HepG2 (cell line): ENCODE results near the gene ADIPOR2. TPM values are rescaled to one million over a fixed set of nuclear protein-coding genes. Genes with fewer than 3 reads are reported as not detected.

ENCODE experiments used
- ADNP ChIP-seq: sonication (generic); formaldehyde crosslinking; IDR thresholded peaks from 2 replicates; pipeline ENCODE4 v1.4.0; 2020; ENCODE audit warnings: missing genetic modification reagents
- CSRNP2 ChIP-seq: sonication (generic); formaldehyde crosslinking; conservative IDR thresholded peaks from 2 replicates; pipeline ENCODE4 v1.8.0; 2022; ENCODE audit warnings: low read depth, missing genetic modification reagents
- EHMT2 ChIP-seq: fragments of 200-600 bp; sonication (generic); IDR thresholded peaks from 2 replicates; pipeline ENCODE4 v1.7.0; 2017; ENCODE audit warnings: antibody characterized with exemption, low read depth, low read length, borderline replicate concordance
- ELF3 ChIP-seq: IDR thresholded peaks from 2 replicates; pipeline ENCODE4 v1.6.1; 2016; ENCODE audit warnings: missing genetic modification reagents, missing compliant biosample characterization
- HOXA7 ChIP-seq: sonication (generic); formaldehyde crosslinking; IDR thresholded peaks from 2 replicates; pipeline ENCODE4 v1.8.1; 2022; ENCODE audit warnings: mild to moderate bottlenecking, missing genetic modification reagents, moderate library complexity
- JUND ChIP-seq: sonication (generic); formaldehyde crosslinking; IDR thresholded peaks from 2 replicates; pipeline ENCODE4 v1.8.0; 2022; ENCODE audit warnings: mild to moderate bottlenecking, missing genetic modification reagents
- KDM6A ChIP-seq: IDR thresholded peaks from 2 replicates; pipeline ENCODE4 v1.6.1; 2016; ENCODE audit warnings: low read depth
- KLF11 ChIP-seq: IDR thresholded peaks from 2 replicates; pipeline ENCODE4 v1.6.1; 2016; ENCODE audit warnings: missing compliant biosample characterization
- RARG ChIP-seq: sonication (generic); formaldehyde crosslinking; IDR thresholded peaks from 2 replicates; pipeline ENCODE4 v1.4.0; 2020; ENCODE audit warnings: low read depth, mild to moderate bottlenecking, missing genetic modification reagents
- RFXANK ChIP-seq: IDR thresholded peaks from 2 replicates; pipeline ENCODE4 v1.6.1; 2016
- RXRB ChIP-seq: IDR thresholded peaks from 2 replicates; pipeline ENCODE4 v1.6.1; 2016; ENCODE audit warnings: borderline replicate concordance, missing genetic modification reagents, missing compliant biosample characterization
- SIN3B ChIP-seq: fragments of 150-350 bp; IDR thresholded peaks from 2 replicates; pipeline ENCODE4 v1.6.1; 2014; ENCODE audit warnings: low read length
- SMARCC2 ChIP-seq: fragments of 450-650 bp; IDR thresholded peaks from 2 replicates; pipeline ENCODE4 v1.6.1; 2017; ENCODE audit warnings: antibody characterized with exemption, mild to moderate bottlenecking
- SOX13 ChIP-seq, 3 experiments: fragments of 450-650 bp in 1 of 3; sonication (generic) in 1 of 3; formaldehyde crosslinking in 1 of 3; IDR thresholded peaks in 2 of 3; conservative IDR thresholded peaks in 1 of 3; 2 replicates each; pipeline versions ENCODE4 v1.5.0 to v1.6.1; 2016 to 2020; ENCODE audit warnings: antibody characterized with exemption in 1 of 3, mild to moderate bottlenecking in 1 of 3, missing compliant biosample characterization in 1 of 3, missing genetic modification reagents in 1 of 3, moderate library complexity in 1 of 3
- SP140L ChIP-seq: sonication (generic); formaldehyde crosslinking; IDR thresholded peaks from 2 replicates; pipeline ENCODE4 v1.4.0; 2020; ENCODE audit warnings: missing genetic modification reagents, borderline replicate concordance
- ZBTB4 ChIP-seq: sonication (generic); formaldehyde crosslinking; IDR thresholded peaks from 2 replicates; pipeline ENCODE4 v1.4.0; 2020; ENCODE audit warnings: missing genetic modification reagents, mild to moderate bottlenecking, borderline replicate concordance
- ZBTB7A ChIP-seq: sonication (generic); formaldehyde crosslinking; IDR thresholded peaks from 2 replicates; pipeline ENCODE4 v1.8.0; 2022; ENCODE audit warnings: mild to moderate bottlenecking, missing genetic modification reagents
- ZFAT ChIP-seq: sonication (generic); formaldehyde crosslinking; conservative IDR thresholded peaks from 2 replicates; pipeline ENCODE4 v1.8.1; 2023; ENCODE audit warnings: missing genetic modification reagents, inconsistent platforms
- ZNF225 ChIP-seq: sonication (generic); formaldehyde crosslinking; IDR thresholded peaks from 2 replicates; pipeline ENCODE4 v1.4.0; 2020; ENCODE audit warnings: mild to moderate bottlenecking, missing genetic modification reagents
- ZNF235 ChIP-seq: sonication (generic); formaldehyde crosslinking; IDR thresholded peaks from 2 replicates; pipeline ENCODE4 v1.8.1; 2023; ENCODE audit warnings: mild to moderate bottlenecking, missing genetic modification reagents, borderline replicate concordance
- ZNF3 ChIP-seq: IDR thresholded peaks from 2 replicates; pipeline ENCODE4 v1.7.0; 2017; ENCODE audit warnings: inconsistent platforms
- ZNF354B ChIP-seq: sonication (generic); formaldehyde crosslinking; IDR thresholded peaks from 2 replicates; pipeline ENCODE4 v1.8.0; 2022; ENCODE audit warnings: mild to moderate bottlenecking, missing genetic modification reagents
- ZNF513 ChIP-seq: sonication (generic); formaldehyde crosslinking; conservative IDR thresholded peaks from 2 replicates; pipeline ENCODE4 v1.5.0; 2020; ENCODE audit warnings: missing genetic modification reagents
- ZNF580 ChIP-seq: IDR thresholded peaks from 2 replicates; pipeline ENCODE4 v1.6.1; 2016; ENCODE audit warnings: low read depth, borderline replicate concordance
- ZNF75D ChIP-seq: sonication (generic); formaldehyde crosslinking; IDR thresholded peaks from 2 replicates; pipeline ENCODE4 v1.8.1; 2023; ENCODE audit warnings: missing genetic modification reagents, mild to moderate bottlenecking, borderline replicate concordance
- polyA plus RNA-seq, 8 experiments: library from polyadenylated mRNA; depleted of rRNA in 3 of 8; stranded (reverse) in 7 of 8; unstranded in 1 of 8; fragments of >200 nt; fragmentation: Illumina TruSeq in 4 of 8; extraction: Trizol in 4 of 8; gene quantifications; 2 replicates each; pipeline versions ENCODE4 v1.2.1 to v1.2.3, GENCODE V29; 2011 to 2016; ENCODE audit warnings: low read depth in 4 of 8, missing spikeins in 1 of 8, mixed read lengths in 1 of 8; ENCODE audit not compliant: insufficient read depth in 1 of 8
- total RNA-seq, 5 experiments: library from RNA; depleted of rRNA; stranded (reverse); fragments of >200 nt; fragmentation: Illumina TruSeq; extraction: Trizol; gene quantifications; 2 replicates each; pipeline ENCODE4 v1.2.3, GENCODE V29; 2016; ENCODE audit warnings: low read depth in 1 of 5

ADIPOR2 gene
- total and polyA plus RNA-seq, 2 of the 13 experiments (the other 11 are each of a cell fraction or from before 2014, with no cell fraction given) = 35.2 to 52.2 TPM

- no peak for TF ChIP-seq SOX13 (IDR thresholded peaks at IDR 0.05)
- no peak for TF ChIP-seq SOX13 (CRISPR knock-in tag; conservative IDR thresholded peaks at IDR 0.05 in 1 of 2, IDR thresholded peaks at IDR 0.05 in 1 of 2)
- no peak for TF ChIP-seq KDM6A (CRISPR knock-in tag)
- no peak for TF ChIP-seq ZBTB4
- TF ChIP-seq ZNF225 (CRISPR knock-in tag) = no peak
- no peak for TF ChIP-seq KLF11 (CRISPR knock-in tag)
- TF ChIP-seq ZNF513 (CRISPR knock-in tag) = no peak
- TF ChIP-seq HOXA7 = no peak
- TF ChIP-seq ADNP (CRISPR knock-in tag) = no peak
- TF ChIP-seq ZNF354B (CRISPR knock-in tag) = no peak
- TF ChIP-seq JUND (CRISPR knock-in tag) = no peak
- no peak for TF ChIP-seq SIN3B
- TF ChIP-seq EHMT2 = no peak
- TF ChIP-seq CSRNP2 (CRISPR knock-in tag) = no peak
- no peak for TF ChIP-seq RARG (CRISPR knock-in tag)
- no peak for TF ChIP-seq ZNF235 (CRISPR knock-in tag)
- TF ChIP-seq ZNF580 (CRISPR knock-in tag) = no peak
- TF ChIP-seq ZFAT (CRISPR knock-in tag) = no peak
- peak; percentile 33; the same call in 1 of the 2 replicates for TF ChIP-seq ELF3 (CRISPR knock-in tag)
- peak; percentile 37; the same call in 1 of the 2 replicates for TF ChIP-seq RXRB (CRISPR knock-in tag)
- TF ChIP-seq ZNF75D = no peak
- no peak for TF ChIP-seq SP140L (CRISPR knock-in tag)
- TF ChIP-seq SMARCC2 = no peak
- TF ChIP-seq ZBTB7A (CRISPR knock-in tag) = no peak
- TF ChIP-seq RFXANK = no peak
- TF ChIP-seq ZNF3 (CRISPR knock-in tag) = no peak
Observed at GRCh38 chr12:1807087-1807860, 116.4 kb downstream of the ADIPOR2 start (continued).
